COLO668 (cell line): ENCODE results near the gene JUND.
A peak's percentile ranks its signal among the peaks of the same experiment; 100 is the strongest.

Experiments
- DNase-seq: peaks from one replicate; lab custom pipeline; 2025; ENCODE audit not compliant: unreplicated experiment; lab: John Stamatoyannopoulos, UW

The JUND gene

GRCh38 chr19:18291019-18291524 lies 9.7 kb upstream of the JUND start:
- DNase-seq: no peak

- DNase-seq: no peak
Measured at GRCh38 chr19:18290302-18291018, 9.0 kb upstream of the JUND start.

GRCh38 chr19:18289471-18290301 lies 8.3 kb upstream of the JUND start:
- DNase-seq: no peak

- DNase-seq: peak; percentile 16
Measured at GRCh38 chr19:18287836-18288772, 6.7 kb upstream of the JUND start.

DNA sequence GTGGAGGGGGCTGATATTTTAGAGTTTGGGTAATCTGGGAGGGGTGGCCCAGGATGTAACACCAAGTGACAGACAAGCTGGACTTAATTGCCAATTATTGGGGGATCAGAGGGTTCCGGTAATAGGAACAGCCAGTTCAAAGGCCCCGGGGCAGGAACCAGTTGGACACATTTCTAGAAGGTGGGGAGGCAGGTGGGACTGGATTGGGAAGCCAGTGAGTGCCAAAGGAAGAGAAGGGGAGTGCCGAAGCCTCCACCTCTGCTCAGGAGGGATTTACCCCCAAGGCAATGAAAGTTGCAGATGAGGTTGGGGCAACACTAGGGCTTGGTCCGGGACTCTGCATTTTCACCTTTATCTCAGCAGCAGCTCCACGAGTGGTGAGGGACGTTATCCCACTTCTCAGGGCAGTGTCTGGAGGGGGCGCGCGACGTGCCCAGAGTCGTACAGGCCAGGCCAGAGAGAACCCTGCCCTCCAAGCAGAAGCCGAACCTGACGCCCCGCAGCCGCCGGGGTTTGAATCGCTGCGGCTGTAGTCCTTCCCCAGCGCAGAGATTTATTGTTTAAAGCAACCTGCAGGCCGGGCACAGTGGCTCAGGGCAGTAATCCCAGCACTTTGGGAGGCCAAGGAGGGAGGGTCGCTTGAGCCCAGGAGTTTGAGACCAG lies 5.7 kb upstream of the JUND start:
- no peak for DNase-seq

DNA sequence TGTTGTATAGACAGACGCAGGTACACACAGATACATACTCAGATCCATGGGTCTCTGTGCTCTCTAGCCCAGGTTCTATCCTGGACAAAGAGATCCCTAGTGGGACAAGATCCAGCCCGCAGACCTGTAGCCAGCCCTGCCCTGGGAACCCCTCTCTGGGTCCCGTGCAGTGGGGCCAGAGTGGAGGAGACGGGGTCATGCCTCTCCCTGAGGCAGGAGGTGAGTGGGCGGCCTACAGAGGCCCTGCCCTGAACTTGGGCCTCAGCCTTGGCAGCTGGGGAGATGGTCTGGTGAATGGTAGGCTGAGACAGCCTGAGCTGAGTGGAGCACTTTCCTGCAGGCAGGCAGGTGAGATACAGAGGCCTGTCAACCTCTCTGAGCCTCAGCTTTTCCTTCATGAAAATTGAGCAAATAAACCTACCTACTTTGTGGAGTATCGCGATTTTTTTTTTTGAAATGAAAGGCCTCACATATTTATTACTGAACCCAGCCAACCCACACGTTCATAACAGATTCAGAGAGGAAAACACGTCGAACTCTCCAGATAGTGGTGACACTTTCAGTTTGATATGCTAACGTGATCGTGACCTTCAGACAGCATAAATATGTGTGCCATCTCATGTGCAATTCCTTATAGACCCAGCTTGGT lies 3.4 kb upstream of the JUND start:
- no peak for DNase-seq

- no peak for DNase-seq
Measured at GRCh38 chr19:18283338-18283737, 1.9 kb upstream of the JUND start.

- no peak for DNase-seq
Measured at GRCh38 chr19:18282788-18283141, 1.3 kb upstream of the JUND start.

GRCh38 chr19:18282021-18282787 lies 782 bp upstream of the JUND start:
- peak; percentile 56 for DNase-seq

GRCh38 chr19:18280247-18281081 lies 958 bp downstream of the JUND start:
- DNase-seq: peak; percentile 91

- peak; percentile 94 for DNase-seq
Measured at GRCh38 chr19:18279516-18280246, 1.7 kb downstream of the JUND start.

DNA sequence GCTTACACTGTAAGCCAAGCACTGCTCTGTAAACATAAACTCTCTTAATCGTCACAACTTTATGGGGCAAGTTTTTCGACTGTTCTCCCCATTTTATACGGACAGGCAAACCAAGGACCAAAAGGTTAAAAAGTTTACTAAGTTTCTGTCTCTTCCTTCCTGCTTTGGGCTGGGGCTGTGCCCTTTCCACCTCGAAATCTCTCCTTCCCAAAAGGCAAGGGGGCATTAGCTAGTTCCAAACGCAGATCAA lies 2.2 kb downstream of the JUND start:
- no peak for DNase-seq

- DNase-seq: no peak
Measured at GRCh38 chr19:18278521-18279265, 2.7 kb downstream of the JUND start.

DNA sequence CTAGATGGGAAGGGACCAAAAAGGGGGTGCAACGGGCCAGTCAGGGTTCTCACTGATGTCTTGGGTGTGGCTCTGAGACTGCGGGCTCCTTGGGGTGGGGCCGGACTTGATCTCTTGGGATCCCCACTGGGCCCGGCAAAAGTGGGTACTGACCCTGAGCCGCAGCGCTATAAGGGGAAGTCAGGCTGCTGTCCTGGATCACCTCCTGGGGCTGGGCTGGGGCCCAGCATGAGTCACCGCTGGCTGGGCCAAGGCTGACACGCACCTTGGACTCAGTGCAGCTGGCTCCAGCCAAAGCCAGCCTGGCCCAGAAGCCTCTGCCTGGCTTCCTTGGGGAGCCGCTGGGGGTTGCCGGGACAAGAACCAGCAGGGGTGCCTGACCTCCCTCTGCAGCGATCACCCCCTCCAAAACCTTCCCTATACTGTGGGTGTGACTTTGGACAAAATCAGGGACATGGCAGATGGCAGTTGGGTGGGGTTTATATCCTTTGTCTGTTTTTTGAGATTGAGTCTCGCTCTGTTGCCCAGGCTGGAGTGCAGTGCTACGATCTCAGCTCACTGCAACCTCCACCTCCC lies 6.6 kb downstream of the JUND start:
- peak; percentile 84 for DNase-seq

- DNase-seq: peak; percentile 13
Measured at GRCh38 chr19:18274219-18274780, 7.1 kb downstream of the JUND start, which contains the start of gene IQCN. IQCN (minus strand) TSS chr19:18274452; CDS start chr19:18269478, 4,974 bp downstream.

GRCh38 chr19:18273561-18274218 lies 7.7 kb downstream of the JUND start:
- no peak for DNase-seq
